ENCODE data around the gene HLF. TPM values are rescaled to one million over a fixed set of nuclear protein-coding genes. Genes with fewer than 3 reads are reported as not detected.

HLF gene
- total RNA-seq, 1 experiment from 2014 or later = 0.13 TPM

GRCh38 chr17:55307879-55308278 lies 43.1 kb downstream of the HLF start:
- DNase-seq (ENCODE audit: low read depth, low spot score) (no peak), ATAC-seq (no peak)
- no peaks in the 10 kb centered on the region for H3K36me3 ChIP-seq (ENCODE audit: control insufficient read depth, insufficient read depth, low read length)
- no peaks in the 10 kb centered on the region for H3K9me3 ChIP-seq (ENCODE audit: control insufficient read depth, insufficient read depth, low read depth, low read length)
- no peak overlapping the region for H3K27ac ChIP-seq (ENCODE audit: low read length)
- H3K27me3 ChIP-seq (ENCODE audit: control insufficient read depth, insufficient read depth, low read length) = peaks cover 7% of the 10 kb centered on the region; the same call in 1 of the 2 replicates
- no peaks in the 10 kb centered on the region for H3K4me1 ChIP-seq (ENCODE audit: control insufficient read depth, insufficient read depth, low read length)
- ChIA-PET POLR2A (no interaction called here), CTCF (no interaction called here)
- intact Hi-C loops (cut with micrococcal nuclease; ENCODE audit: unreplicated experiment) = no loop called here
- no peak for TF ChIP-seq SIN3A (IDR thresholded peaks at IDR 0.05; ENCODE audit: borderline replicate concordance, insufficient read depth, low read depth, low read length)
- TF ChIP-seq TCF7L2 (IDR thresholded peaks at IDR 0.05; ENCODE audit: low read depth, low read length) = no peak
- TF ChIP-seq, protein P1, sequence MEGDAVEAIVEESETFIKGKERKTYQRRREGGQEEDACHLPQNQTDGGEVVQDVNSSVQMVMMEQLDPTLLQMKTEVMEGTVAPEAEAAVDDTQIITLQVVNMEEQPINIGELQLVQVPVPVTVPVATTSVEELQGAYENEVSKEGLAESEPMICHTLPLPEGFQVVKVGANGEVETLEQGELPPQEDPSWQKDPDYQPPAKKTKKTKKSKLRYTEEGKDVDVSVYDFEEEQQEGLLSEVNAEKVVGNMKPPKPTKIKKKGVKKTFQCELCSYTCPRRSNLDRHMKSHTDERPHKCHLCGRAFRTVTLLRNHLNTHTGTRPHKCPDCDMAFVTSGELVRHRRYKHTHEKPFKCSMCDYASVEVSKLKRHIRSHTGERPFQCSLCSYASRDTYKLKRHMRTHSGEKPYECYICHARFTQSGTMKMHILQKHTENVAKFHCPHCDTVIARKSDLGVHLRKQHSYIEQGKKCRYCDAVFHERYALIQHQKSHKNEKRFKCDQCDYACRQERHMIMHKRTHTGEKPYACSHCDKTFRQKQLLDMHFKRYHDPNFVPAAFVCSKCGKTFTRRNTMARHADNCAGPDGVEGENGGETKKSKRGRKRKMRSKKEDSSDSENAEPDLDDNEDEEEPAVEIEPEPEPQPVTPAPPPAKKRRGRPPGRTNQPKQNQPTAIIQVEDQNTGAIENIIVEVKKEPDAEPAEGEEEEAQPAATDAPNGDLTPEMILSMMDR (IDR thresholded peaks at IDR 0.05) = no peak
- TF ChIP-seq REST (IDR thresholded peaks at IDR 0.05; ENCODE audit: insufficient read depth in 1 of 2, low read depth in 2 of 2, low read length in 1 of 2) = no peak
- TF ChIP-seq POLR2AphosphoS5 (IDR thresholded peaks at IDR 0.05; ENCODE audit: low read depth, low read length) = no peak
- in situ Hi-C loops (cut with HindIII; ENCODE audit: low pct_unique_long_range_greater_than_20kb, low sequenced_read_pairs) = no loop called here
- no peak overlapping the region for H3K4me3 ChIP-seq (ENCODE audit: low read depth in 2 of 2, low read length in 2 of 2)
- BruUV-seq (replicated peaks) = no TSS peak

GRCh38 chr17:55308613-55309391 lies 44.0 kb downstream of the HLF start:
- BruUV-seq (replicated peaks) = no TSS peak
- Histone ChIP-seq H3K27me3 (ENCODE audit: control insufficient read depth, insufficient read depth, low read length) (peaks cover 7% of the 10 kb centered on the region; the same call in 1 of the 2 replicates), H3K4me3 (ENCODE audit: low read depth in 2 of 2, low read length in 2 of 2) (no peak overlapping the region), H3K27ac (ENCODE audit: low read length) (no peak overlapping the region), H3K36me3 (ENCODE audit: control insufficient read depth, insufficient read depth, low read length) (no peaks in the 10 kb centered on the region), H3K9me3 (ENCODE audit: control insufficient read depth, insufficient read depth, low read depth, low read length) (no peaks in the 10 kb centered on the region), H3K4me1 (ENCODE audit: control insufficient read depth, insufficient read depth, low read length) (no peaks in the 10 kb centered on the region)
- TF ChIP-seq POLR2AphosphoS5 (IDR thresholded peaks at IDR 0.05; ENCODE audit: low read depth, low read length) (no peak), REST (IDR thresholded peaks at IDR 0.05; ENCODE audit: insufficient read depth in 1 of 2, low read depth in 2 of 2, low read length in 1 of 2) (no peak), SIN3A (IDR thresholded peaks at IDR 0.05; ENCODE audit: borderline replicate concordance, insufficient read depth, low read depth, low read length) (no peak), TCF7L2 (IDR thresholded peaks at IDR 0.05; ENCODE audit: low read depth, low read length) (no peak)
- TF ChIP-seq, protein P1 (IDR thresholded peaks at IDR 0.05) = no peak
- ATAC-seq (no peak), DNase-seq (ENCODE audit: low read depth, low spot score) (no peak)
- intact Hi-C loops (cut with micrococcal nuclease; ENCODE audit: unreplicated experiment) (no loop called here), in situ Hi-C loops (cut with HindIII; ENCODE audit: low pct_unique_long_range_greater_than_20kb, low sequenced_read_pairs) (no loop called here)
- CTCF ChIA-PET = no interaction called here
- POLR2A ChIA-PET = interaction anchor here (0.5 kb wide), 1 partner anchor 158 kb away, joined by 23 read pairs; no protein-coding TSS in a partner anchor

All from Panc1 (cell line).